Stomach (tissue), 4 donors: ENCODE measurements around the gene USP8.

Experiments used
- EP300 ChIP-seq: sonication (generic); formaldehyde crosslinking; IDR thresholded peaks from one replicate; pipeline ENCODE4 v1.6.1; 2017; ENCODE audit warnings: antibody characterized with exemption
- POLR2A ChIP-seq, 4 donors: fragments of 450-650 bp; IDR thresholded peaks; one replicate each; pipeline ENCODE4 v1.6.1; 2016; ENCODE audit warnings: antibody characterized with exemption in 4 of 4, control low read depth in 2 of 4, mild to moderate bottlenecking in 1 of 4, moderate library complexity in 1 of 4

DNA sequence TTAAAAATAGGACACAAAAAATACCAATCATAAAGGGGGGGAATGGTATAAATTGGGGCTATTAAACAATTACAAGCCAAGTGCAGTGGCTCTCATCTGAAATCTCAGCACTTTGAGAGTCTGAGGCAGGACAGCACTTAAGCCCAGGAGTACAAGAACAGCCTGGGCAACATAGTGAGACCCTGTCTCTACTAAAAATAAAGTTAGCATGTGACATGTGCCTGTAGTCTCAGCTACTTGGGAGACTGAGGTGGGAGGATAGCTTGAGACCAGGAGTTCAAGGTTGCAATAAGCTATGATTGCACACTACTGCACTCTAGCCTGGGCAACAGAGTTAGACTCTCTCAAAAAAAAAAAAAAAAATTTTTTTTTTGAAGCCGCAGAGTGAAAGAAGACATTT lies 45.4 kb upstream of the USP8 start:
- no peak for TF ChIP-seq EP300
- TF ChIP-seq POLR2A (IDR thresholded peaks at IDR 0.05) = no peak
